Neuronal stem cell (in vitro differentiated cells): ENCODE measurements around the gene TCF7L1.
"Not testable (repeated sequence)": the region's sequence is repeated elsewhere in the genome, so short reads cannot be mapped to it uniquely, and the experiment has no call there.

ENCODE experiments used
- DNase-seq: peaks from one replicate; pipeline ENCODE4 v3.0.0-alpha.2; 2013; ENCODE audit warnings: low spot score
- H2AFZ ChIP-seq: one replicate; pipeline ENCODE4 v1.6.1; 2013; ENCODE audit warnings: mild to moderate bottlenecking, low read length, inconsistent platforms
- H2AK5ac ChIP-seq: 2 replicates; pipeline ENCODE4 v1.6.1; 2013; ENCODE audit warnings: low read depth, mild to moderate bottlenecking, inconsistent platforms, low read length, moderate library complexity, mixed read lengths
- H2BK120ac ChIP-seq: 2 replicates; pipeline ENCODE4 v1.6.1; 2013; ENCODE audit warnings: low read depth, mild to moderate bottlenecking, inconsistent platforms, low read length, moderate library complexity, mixed read lengths
- H2BK12ac ChIP-seq: one replicate; pipeline ENCODE4 v1.6.1; 2013; ENCODE audit warnings: low read length, inconsistent platforms
- H2BK15ac ChIP-seq: 2 replicates; pipeline ENCODE4 v1.6.1; 2013; ENCODE audit warnings: mild to moderate bottlenecking, low read length, inconsistent platforms, mixed read lengths
- H2BK5ac ChIP-seq: one replicate; pipeline ENCODE4 v1.6.1; 2013; ENCODE audit warnings: inconsistent platforms, mild to moderate bottlenecking, low read length, moderate library complexity
- H3K14ac ChIP-seq: one replicate; pipeline ENCODE4 v1.6.1; 2013; ENCODE audit warnings: low read length, inconsistent platforms
- H3K18ac ChIP-seq: 2 replicates; pipeline ENCODE4 v1.6.1; 2013; ENCODE audit warnings: low read length, inconsistent platforms
- H3K23ac ChIP-seq: 2 replicates; pipeline ENCODE4 v1.6.1; 2013; ENCODE audit warnings: low read depth, mild to moderate bottlenecking, mixed read lengths, low read length, inconsistent platforms; ENCODE audit not compliant: poor library complexity
- H3K27ac ChIP-seq: replicated peaks from 3 replicates; pipeline ENCODE4 v1.5.1; 2013; ENCODE audit warnings: low read length, inconsistent platforms
- H3K27me3 ChIP-seq, 3 experiments: 2 replicates each; pipeline ENCODE4 v1.6.1; 2013; ENCODE audit warnings: low read length in 3 of 3, mild to moderate bottlenecking in 2 of 3, inconsistent platforms in 1 of 3, low read depth in 1 of 3, mixed read lengths in 1 of 3, moderate library complexity in 1 of 3; ENCODE audit not compliant: control insufficient read depth in 3 of 3, insufficient read depth in 3 of 3
- H3K36me3 ChIP-seq, 2 donors: replicated peaks in 1 of 2; 2 replicates each; pipeline ENCODE4 v1.6.1; 2013; ENCODE audit warnings: low read length in 2 of 2; ENCODE audit not compliant: control insufficient read depth in 2 of 2, insufficient read depth in 2 of 2
- H3K4ac ChIP-seq: 2 replicates; pipeline ENCODE4 v1.6.1; 2013; ENCODE audit warnings: inconsistent platforms, mild to moderate bottlenecking, low read length, moderate library complexity
- H3K4me1 ChIP-seq, 2 donors: 1 replicate in 1 of 2; 2 replicates in 1 of 2; pipeline ENCODE4 v1.6.1; 2013; ENCODE audit warnings: low read length in 2 of 2, low read depth in 1 of 2; ENCODE audit not compliant: control insufficient read depth in 2 of 2, insufficient read depth in 1 of 2
- H3K4me2 ChIP-seq: one replicate; pipeline ENCODE4 v1.6.1; 2013; ENCODE audit warnings: mild to moderate bottlenecking, low read length, inconsistent platforms; ENCODE audit not compliant: insufficient read depth, poor library complexity, severe bottlenecking
- H3K4me3 ChIP-seq, 2 donors: 2 replicates each; pipeline ENCODE4 v1.5.1; 2013; ENCODE audit warnings: low read length in 2 of 2, mild to moderate bottlenecking in 2 of 2, inconsistent platforms in 1 of 2, moderate library complexity in 1 of 2
- H3K79me1 ChIP-seq: one replicate; pipeline ENCODE4 v1.6.1; 2013; ENCODE audit warnings: low read depth, mild to moderate bottlenecking, inconsistent platforms, low read length, moderate library complexity
- H3K9ac ChIP-seq: one replicate; pipeline ENCODE4 v1.6.1; 2013; ENCODE audit warnings: mild to moderate bottlenecking, low read depth, low read length, inconsistent platforms; ENCODE audit not compliant: poor library complexity
- H3K9me3 ChIP-seq, 2 donors: replicated peaks in 1 of 2; 2 replicates each; pipeline versions ENCODE3 to v1.6.1; 2013; ENCODE audit warnings: low read length in 2 of 2, mild to moderate bottlenecking in 2 of 2, inconsistent platforms in 1 of 2, low read depth in 1 of 2, mixed read lengths in 1 of 2, moderate library complexity in 1 of 2; ENCODE audit not compliant: control insufficient read depth in 2 of 2, insufficient read depth in 1 of 2
- H4K8ac ChIP-seq: one replicate; pipeline ENCODE4 v1.6.1; 2013; ENCODE audit warnings: low read depth, mild to moderate bottlenecking, inconsistent platforms, low read length, moderate library complexity
- H4K91ac ChIP-seq: one replicate; pipeline ENCODE4 v1.6.1; 2013; ENCODE audit warnings: low read length, low read depth, mild to moderate bottlenecking, inconsistent platforms; ENCODE audit not compliant: poor library complexity
- WGBS, 2 donors: extraction: QIAGEN DNeasy Blood & Tissue Kit; methylation state at CpG; one replicate each; pipeline ENCODE4 v1.1.7; 2013; ENCODE audit warnings: missing lambda C conversion rate in 2 of 2, mixed read lengths in 1 of 2; ENCODE audit not compliant: insufficient read length in 2 of 2, insufficient replicate concordance in 1 of 2; ENCODE audit errors: extremely low coverage in 2 of 2; 5-methylcytosine and 5-hydroxymethylcytosine counted together

The TCF7L1 gene

GRCh38 chr2:85120363-85120762 lies 12.8 kb upstream of the TCF7L1 start:
- no peaks in the 10 kb centered on the region for H3K36me3 ChIP-seq
- H2BK15ac ChIP-seq: no peak overlapping the region
- H2BK12ac ChIP-seq: no peak overlapping the region
- H4K8ac ChIP-seq: no peak overlapping the region
- H4K91ac ChIP-seq: no peak overlapping the region
- H2AFZ ChIP-seq: no peak overlapping the region
- no peak overlapping the region for H3K4ac ChIP-seq
- H3K27me3 ChIP-seq: peaks cover 0 to 8% (median 0%) of the 10 kb centered on the region in 3 experiments
- H3K18ac ChIP-seq: no peak overlapping the region
- no peak overlapping the region for H2BK120ac ChIP-seq
- no peak overlapping the region for H3K9ac ChIP-seq
- H3K4me3 ChIP-seq: no peak overlapping the region
- DNase-seq: no peak
- H3K27ac ChIP-seq: no peak overlapping the region
- no peak overlapping the region for H3K14ac ChIP-seq
- H3K79me1 ChIP-seq: no peaks in the 10 kb centered on the region
- peaks cover 2 to 4% of the 10 kb centered on the region in 2 donors for H3K4me1 ChIP-seq
- H2BK5ac ChIP-seq: no peak overlapping the region
- H3K23ac ChIP-seq: no peak overlapping the region
- H2AK5ac ChIP-seq: no peak overlapping the region
- no peak overlapping the region for H3K4me2 ChIP-seq
- no CpG with 5 or more reads among the region's 1 CpG for WGBS, 2 donors
- no peaks in the 10 kb centered on the region for H3K9me3 ChIP-seq

DNA sequence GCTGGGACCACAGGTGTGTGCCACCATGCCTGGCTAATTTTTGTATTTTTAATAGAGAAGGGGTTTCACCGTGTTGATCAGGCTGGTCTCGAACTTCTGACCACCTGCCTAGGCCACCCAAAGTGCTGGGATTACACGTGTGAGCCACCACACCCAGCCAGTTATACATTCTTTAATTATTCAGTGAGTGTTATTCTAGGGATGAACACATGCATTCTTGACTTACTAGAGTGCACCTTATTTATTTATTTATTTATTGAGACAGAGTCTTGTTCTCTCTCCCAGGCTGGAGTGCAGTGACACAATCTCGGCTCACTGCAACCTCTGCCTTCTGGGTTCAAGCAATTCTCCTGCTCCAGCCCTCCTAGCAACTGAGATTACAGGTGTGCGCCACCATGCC lies 6.7 kb upstream of the TCF7L1 start:
- not testable (repeated sequence) for H2BK12ac ChIP-seq, H3K9ac ChIP-seq, H3K14ac ChIP-seq, H3K79me1 ChIP-seq, H2BK5ac ChIP-seq, H3K4me3 ChIP-seq, H3K23ac ChIP-seq, DNase-seq, H4K91ac ChIP-seq, H2AFZ ChIP-seq, H2BK15ac ChIP-seq, H3K4ac ChIP-seq, H3K18ac ChIP-seq, H3K27ac ChIP-seq, H2BK120ac ChIP-seq, H3K36me3 ChIP-seq, H4K8ac ChIP-seq, H3K27me3 ChIP-seq, H3K9me3 ChIP-seq, H3K4me2 ChIP-seq, H3K4me1 ChIP-seq, H2AK5ac ChIP-seq
- WGBS, 2 donors: no CpG with 5 or more reads among the region's 5 CpGs

GRCh38 chr2:85129861-85130260 lies 3.3 kb upstream of the TCF7L1 start:
- Histone ChIP-seq H2BK12ac (no peak overlapping the region), H2BK5ac (no peak overlapping the region), H2AK5ac (no peak overlapping the region), H3K18ac (no peak overlapping the region), H3K27me3 (no peaks in the 10 kb centered on the region), H3K36me3 (no peaks in the 10 kb centered on the region), H3K4ac (no peak overlapping the region), H3K27ac (no peak overlapping the region), H2BK120ac (no peak overlapping the region), H2AFZ (no peak overlapping the region), H3K4me2 (no peak overlapping the region), H2BK15ac (no peak overlapping the region), H3K23ac (no peak overlapping the region), H3K9ac (no peak overlapping the region), H3K9me3 (no peaks in the 10 kb centered on the region), H3K79me1 (no peaks in the 10 kb centered on the region), H4K91ac (no peak overlapping the region), H3K4me3 (no peak overlapping the region), H3K4me1 (peaks cover 2 to 6% of the 10 kb centered on the region in 2 donors), H4K8ac (no peak overlapping the region), H3K14ac (no peak overlapping the region)
- DNase-seq: no peak
- no CpG with 5 or more reads among the region's 3 CpGs for WGBS, 2 donors

- Histone ChIP-seq H2BK5ac (no peak overlapping the region), H3K79me1 (peaks cover 4% of the 10 kb centered on the region), H3K27me3 (no peaks in the 10 kb centered on the region), H3K27ac (no peak overlapping the region), H3K36me3 (peaks cover 0 to 2% of the 10 kb centered on the region in 2 donors), H3K9ac (no peak overlapping the region), H3K18ac (no peak overlapping the region), H3K14ac (no peak overlapping the region), H3K9me3 (no peaks in the 10 kb centered on the region), H3K4me1 (peaks cover 5 to 11% of the 10 kb centered on the region in 2 donors), H4K91ac (no peak overlapping the region), H4K8ac (no peak overlapping the region), H3K4me2 (no peak overlapping the region), H2AK5ac (no peak overlapping the region), H2AFZ (no peak overlapping the region), H3K23ac (no peak overlapping the region), H2BK15ac (no peak overlapping the region), H3K4ac (no peak overlapping the region), H3K4me3 (no peak overlapping the region), H2BK120ac (no peak overlapping the region), H2BK12ac (no peak overlapping the region)
- no peak for DNase-seq
- WGBS, 2 donors: no CpG with 5 or more reads among the region's 2 CpGs
Measured at GRCh38 chr2:85130407-85130806, 2.8 kb upstream of the TCF7L1 start.
